ENCODE measurements around the gene ADAM10.

DNA sequence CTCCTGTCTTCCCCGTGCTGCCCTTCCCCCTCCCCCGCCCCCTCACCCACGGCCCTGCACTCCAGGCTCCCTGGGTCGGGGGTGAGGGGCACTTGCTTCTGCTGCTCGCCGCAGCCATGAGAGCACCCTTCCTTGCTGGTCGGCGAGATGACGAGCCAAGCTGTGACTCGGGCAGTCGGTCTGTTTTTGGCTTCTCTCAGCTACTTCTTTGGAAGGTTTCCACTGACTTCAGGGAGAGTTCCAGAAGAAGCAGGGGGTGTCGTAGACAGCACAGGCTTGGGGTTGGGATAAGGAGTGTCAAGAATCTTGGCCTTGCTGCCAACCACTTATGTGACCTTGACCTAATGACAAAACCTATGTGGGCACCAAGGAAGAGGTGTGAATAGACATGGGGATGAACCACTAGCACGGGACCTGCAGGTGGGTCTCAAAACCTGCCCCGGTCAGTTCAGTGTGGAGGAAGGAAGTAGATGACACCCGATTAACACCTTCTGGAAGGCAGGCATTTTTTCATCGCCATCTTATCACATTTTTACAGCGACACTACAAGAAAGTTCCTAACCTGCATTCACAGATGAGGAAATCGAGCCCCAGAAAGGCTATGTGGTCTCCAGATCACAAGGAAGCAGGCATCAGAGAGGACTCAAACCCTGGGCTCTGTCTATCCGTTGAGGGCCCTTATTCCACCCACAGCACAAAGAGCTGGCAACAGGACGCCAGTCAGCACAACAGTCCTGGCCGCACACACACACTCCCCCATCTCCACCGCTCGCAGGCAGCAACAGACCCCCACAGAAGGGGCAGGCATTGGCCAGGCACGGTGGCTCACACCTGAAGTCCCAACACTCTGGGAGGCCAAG, 196.8 kb downstream of the ADAM10 start:
- TF ChIP-seq, protein P1, sequence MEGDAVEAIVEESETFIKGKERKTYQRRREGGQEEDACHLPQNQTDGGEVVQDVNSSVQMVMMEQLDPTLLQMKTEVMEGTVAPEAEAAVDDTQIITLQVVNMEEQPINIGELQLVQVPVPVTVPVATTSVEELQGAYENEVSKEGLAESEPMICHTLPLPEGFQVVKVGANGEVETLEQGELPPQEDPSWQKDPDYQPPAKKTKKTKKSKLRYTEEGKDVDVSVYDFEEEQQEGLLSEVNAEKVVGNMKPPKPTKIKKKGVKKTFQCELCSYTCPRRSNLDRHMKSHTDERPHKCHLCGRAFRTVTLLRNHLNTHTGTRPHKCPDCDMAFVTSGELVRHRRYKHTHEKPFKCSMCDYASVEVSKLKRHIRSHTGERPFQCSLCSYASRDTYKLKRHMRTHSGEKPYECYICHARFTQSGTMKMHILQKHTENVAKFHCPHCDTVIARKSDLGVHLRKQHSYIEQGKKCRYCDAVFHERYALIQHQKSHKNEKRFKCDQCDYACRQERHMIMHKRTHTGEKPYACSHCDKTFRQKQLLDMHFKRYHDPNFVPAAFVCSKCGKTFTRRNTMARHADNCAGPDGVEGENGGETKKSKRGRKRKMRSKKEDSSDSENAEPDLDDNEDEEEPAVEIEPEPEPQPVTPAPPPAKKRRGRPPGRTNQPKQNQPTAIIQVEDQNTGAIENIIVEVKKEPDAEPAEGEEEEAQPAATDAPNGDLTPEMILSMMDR (IDR thresholded peaks at IDR 0.05; ENCODE audit: insufficient read depth, low read depth, low read length): no peak
- no peak for TF ChIP-seq EZH2 (IDR thresholded peaks at IDR 0.05; ENCODE audit: insufficient read depth, low read length)
